ENCODE data around the gene PGF.

DNA sequence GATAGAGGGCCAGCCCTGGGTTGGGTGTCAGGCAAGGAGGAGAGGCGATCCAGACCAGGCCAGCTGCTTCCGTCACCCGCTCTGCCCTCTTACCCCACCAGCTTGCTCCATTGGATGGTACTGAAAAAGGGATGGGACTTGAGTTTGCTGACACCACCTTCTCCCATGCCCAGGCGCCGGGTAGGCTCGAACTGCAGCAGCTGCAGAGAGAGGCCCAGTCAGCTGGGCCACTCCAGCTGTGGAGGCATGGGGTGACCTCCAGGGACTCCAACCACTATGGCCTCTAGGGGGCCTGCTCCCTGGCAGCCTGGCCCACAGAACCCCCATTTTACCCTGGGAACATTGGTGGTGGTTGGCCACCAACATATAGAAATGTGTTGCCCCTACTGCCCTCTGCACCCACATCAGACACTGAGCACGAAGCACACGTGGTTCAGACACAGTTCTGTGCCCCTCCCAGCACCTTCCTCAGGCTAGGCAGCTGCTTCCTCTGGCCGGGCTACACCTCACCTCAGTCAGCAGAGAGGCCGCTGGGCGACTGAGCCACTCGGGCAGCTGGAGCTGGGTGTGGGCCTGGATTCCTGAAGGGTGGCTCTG is 48.4 kb downstream of the PGF start:
- TF ChIP-seq, protein P1, sequence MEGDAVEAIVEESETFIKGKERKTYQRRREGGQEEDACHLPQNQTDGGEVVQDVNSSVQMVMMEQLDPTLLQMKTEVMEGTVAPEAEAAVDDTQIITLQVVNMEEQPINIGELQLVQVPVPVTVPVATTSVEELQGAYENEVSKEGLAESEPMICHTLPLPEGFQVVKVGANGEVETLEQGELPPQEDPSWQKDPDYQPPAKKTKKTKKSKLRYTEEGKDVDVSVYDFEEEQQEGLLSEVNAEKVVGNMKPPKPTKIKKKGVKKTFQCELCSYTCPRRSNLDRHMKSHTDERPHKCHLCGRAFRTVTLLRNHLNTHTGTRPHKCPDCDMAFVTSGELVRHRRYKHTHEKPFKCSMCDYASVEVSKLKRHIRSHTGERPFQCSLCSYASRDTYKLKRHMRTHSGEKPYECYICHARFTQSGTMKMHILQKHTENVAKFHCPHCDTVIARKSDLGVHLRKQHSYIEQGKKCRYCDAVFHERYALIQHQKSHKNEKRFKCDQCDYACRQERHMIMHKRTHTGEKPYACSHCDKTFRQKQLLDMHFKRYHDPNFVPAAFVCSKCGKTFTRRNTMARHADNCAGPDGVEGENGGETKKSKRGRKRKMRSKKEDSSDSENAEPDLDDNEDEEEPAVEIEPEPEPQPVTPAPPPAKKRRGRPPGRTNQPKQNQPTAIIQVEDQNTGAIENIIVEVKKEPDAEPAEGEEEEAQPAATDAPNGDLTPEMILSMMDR (IDR thresholded peaks at IDR 0.05): no peak
- no peak for TF ChIP-seq POLR2AphosphoS5 (IDR thresholded peaks at IDR 0.05)
